ENCODE data around the gene GOLGA3.
"Not testable (repeated sequence)": the region's sequence is repeated elsewhere in the genome, so short reads cannot be mapped to it uniquely, and the experiment has no call there.

- TF ChIP-seq CTCF, EP300, POLR2A (IDR thresholded peaks at IDR 0.05): not testable (repeated sequence)
Observed at GRCh38 chr12:132857019-132857418, 28.4 kb upstream of the GOLGA3 start.
